WTC11 (cell line): ENCODE results near the gene COMMD4. TPM values are rescaled to one million over a fixed set of nuclear protein-coding genes. Genes with fewer than 3 reads are reported as not detected.

ENCODE experiments used
- ATAC-seq: fragments of 200-7000 bp; cut with Tn5 transposase; 2 replicates; pipeline ENCODE4 v1.10.0; 2021; ENCODE audit warnings: mild to moderate bottlenecking, moderate library complexity
- CTCF ChIA-PET: fragments of 300-600 bp; sonication (Branson Sonifier 250); formaldehyde crosslinking; loops from one replicate; lab custom pipeline; 2021; ENCODE audit warnings: antibody characterized with exemption; lab: Charles Lee
- POLR2A ChIA-PET: fragments of 350-600 bp; sonication (Branson Sonifier 250); formaldehyde crosslinking; loops from one replicate; lab custom pipeline; 2021; ENCODE audit warnings: antibody characterized with exemption; lab: Charles Lee
- DNase-seq: peaks from one replicate; pipeline ENCODE4 v3.0.0; 2021; ENCODE audit warnings: low spot score
- H3K27ac Mint-ChIP-seq: 2 replicates; pipeline ENCODE4 v1.8.0; 2021; ENCODE audit warnings: mixed read lengths
- H3K27me3 Mint-ChIP-seq: 2 replicates; pipeline ENCODE4 v1.8.0; 2021; ENCODE audit warnings: low read depth, mild to moderate bottlenecking, moderate library complexity, mixed read lengths
- H3K36me3 Mint-ChIP-seq: 2 replicates; pipeline ENCODE4 v1.8.0; 2021; ENCODE audit warnings: mixed read lengths
- H3K4me1 Mint-ChIP-seq: 2 replicates; pipeline ENCODE4 v1.8.0; 2022; ENCODE audit warnings: mixed read lengths
- H3K4me3 Mint-ChIP-seq: 2 replicates; pipeline ENCODE4 v1.8.0; 2021; ENCODE audit warnings: mild to moderate bottlenecking, moderate library complexity, mixed read lengths
- H3K9me3 Mint-ChIP-seq: 2 replicates; pipeline ENCODE4 v1.8.0; 2021; ENCODE audit warnings: mixed read lengths
- SP1 ChIP-seq: sonication (generic); formaldehyde crosslinking; conservative IDR thresholded peaks from 2 replicates; pipeline ENCODE4 v1.8.1; 2022; ENCODE audit warnings: missing genetic modification reagents
- TEAD1 ChIP-seq: sonication (generic); formaldehyde crosslinking; IDR thresholded peaks from 2 replicates; pipeline ENCODE4 v1.8.0; 2022; ENCODE audit warnings: mild to moderate bottlenecking, missing genetic modification reagents
- ZNF263 ChIP-seq: sonication (generic); formaldehyde crosslinking; IDR thresholded peaks from 2 replicates; pipeline ENCODE4 v1.8.1; 2022; ENCODE audit warnings: low read depth, mild to moderate bottlenecking, moderate library complexity, missing genetic modification reagents
- ZNF317 ChIP-seq: sonication (generic); formaldehyde crosslinking; IDR thresholded peaks from 2 replicates; pipeline ENCODE4 v1.8.1; 2023; ENCODE audit warnings: low read depth, mild to moderate bottlenecking, moderate library complexity, missing genetic modification reagents, borderline replicate concordance
- total RNA-seq: library from RNA; stranded (reverse); gene quantifications from 3 replicates; pipeline ENCODE4 v1.2.3, GENCODE V29; 2021
- TF ChIP-seq, protein P1 (sequence below): sonication (generic); formaldehyde crosslinking; IDR thresholded peaks from 2 replicates; pipeline ENCODE4 v1.8.1; 2023; ENCODE audit warnings: mild to moderate bottlenecking, missing genetic modification reagents
- TF ChIP-seq, protein P2 (sequence below): sonication (generic); formaldehyde crosslinking; IDR thresholded peaks from 2 replicates; pipeline ENCODE4 v1.8.0; 2022; ENCODE audit warnings: mild to moderate bottlenecking, missing genetic modification reagents
- TF ChIP-seq, protein P3 (sequence below): sonication (generic); formaldehyde crosslinking; IDR thresholded peaks from 2 replicates; pipeline ENCODE4 v1.8.0; 2022; ENCODE audit warnings: missing genetic modification reagents
- TF ChIP-seq, protein P4 (sequence below): sonication (generic); formaldehyde crosslinking; IDR thresholded peaks from 2 replicates; pipeline ENCODE4 v1.8.0; 2023; ENCODE audit warnings: missing genetic modification reagents, mild to moderate bottlenecking, borderline replicate concordance
- TF ChIP-seq, protein P5 (sequence below): sonication (generic); formaldehyde crosslinking; IDR thresholded peaks from 2 replicates; pipeline ENCODE4 v1.8.1; 2022; ENCODE audit warnings: mild to moderate bottlenecking, moderate library complexity, missing genetic modification reagents
- TF ChIP-seq, protein P6 (sequence below): sonication (generic); formaldehyde crosslinking; IDR thresholded peaks from 2 replicates; pipeline ENCODE4 v1.8.1; 2023; ENCODE audit warnings: mild to moderate bottlenecking, missing genetic modification reagents, moderate library complexity
- TF ChIP-seq, protein P7 (sequence below): fragments of 250-450 bp; sonication (Bioruptor Pico); IDR thresholded peaks from 2 replicates; pipeline ENCODE4 v1.9.0; 2021; ENCODE audit warnings: mild to moderate bottlenecking
- TF ChIP-seq, protein P8 (sequence below): sonication (generic); formaldehyde crosslinking; IDR thresholded peaks from 2 replicates; pipeline ENCODE4 v1.8.1; 2023; ENCODE audit warnings: mild to moderate bottlenecking, moderate library complexity, missing genetic modification reagents
- TF ChIP-seq, protein P9 (sequence below): sonication (generic); formaldehyde crosslinking; IDR thresholded peaks from 2 replicates; pipeline ENCODE4 v1.8.0; 2022; ENCODE audit warnings: mild to moderate bottlenecking, missing genetic modification reagents
- TF ChIP-seq, protein P10 (sequence below): sonication (generic); formaldehyde crosslinking; IDR thresholded peaks from 2 replicates; pipeline ENCODE4 v1.8.1; 2023; ENCODE audit warnings: mild to moderate bottlenecking, missing genetic modification reagents

COMMD4 gene
- total RNA-seq, 1 experiment from 2014 or later: 140 TPM

DNA sequence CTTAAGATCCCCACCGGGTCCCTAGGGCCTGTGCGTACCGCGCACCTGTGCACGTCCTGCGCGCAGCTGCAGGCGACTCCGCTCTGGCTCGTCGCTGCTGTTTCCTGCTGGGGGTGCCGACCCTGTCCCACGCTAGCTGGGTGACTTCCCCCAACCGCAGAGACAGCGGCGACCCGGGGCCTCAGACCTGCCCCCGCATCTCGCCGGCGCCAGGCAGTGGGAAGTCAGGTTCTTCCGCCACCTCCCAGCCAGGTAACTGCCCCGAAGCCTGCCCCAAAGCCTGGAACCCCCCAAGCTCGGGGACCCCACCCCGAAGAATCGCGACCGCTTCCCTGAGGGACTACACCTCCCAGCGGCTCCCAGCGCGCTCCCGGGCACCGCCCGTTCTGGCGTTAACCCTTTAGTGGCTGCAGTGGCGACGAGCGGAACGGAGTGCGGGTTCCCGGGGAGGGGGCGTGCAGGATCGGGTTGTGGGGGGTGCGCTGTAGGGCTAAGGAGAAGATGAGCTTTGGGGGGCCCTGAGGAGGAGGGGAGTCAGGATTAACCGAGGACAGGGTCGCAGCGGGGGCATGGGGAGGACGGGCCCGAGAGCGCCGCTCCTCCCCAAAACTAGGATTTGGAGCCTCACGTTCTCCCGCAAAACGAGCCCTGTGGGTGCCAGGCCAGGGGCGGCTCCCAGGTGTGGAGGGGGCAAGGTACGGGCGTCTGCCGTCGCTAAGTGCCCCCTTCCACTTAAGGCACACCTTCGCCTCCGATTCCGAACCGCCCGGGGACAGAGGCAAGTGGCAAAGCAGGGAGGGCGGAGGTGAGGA, 11.6 kb downstream of the COMMD4 start:
- H3K9me3 Mint-ChIP-seq: no peaks in the 10 kb centered on the region
- ChIA-PET CTCF (interaction anchor here (2.0 to 3.9 kb wide), 2 partner anchors 21 to 39 kb away, joined by 7 to 25 read pairs; partner anchors contain the start of gene MAN2C1), POLR2A (interaction anchor here (0.6 to 3.1 kb wide), 2 partner anchors 21 to 186 kb away, joined by 5 to 14 read pairs; partner anchors contain the start of gene MAN2C1)
- no peak overlapping the region for H3K27ac Mint-ChIP-seq
- ATAC-seq (peak; percentile 41), DNase-seq (peak; percentile 74)
- peaks cover 35% of the 10 kb centered on the region for H3K27me3 Mint-ChIP-seq
- peak overlapping the region; percentile 84 for H3K4me3 Mint-ChIP-seq
- no peaks in the 10 kb centered on the region for H3K36me3 Mint-ChIP-seq
- H3K4me1 Mint-ChIP-seq: peaks cover 9% of the 10 kb centered on the region
- TF ChIP-seq, protein P1, sequence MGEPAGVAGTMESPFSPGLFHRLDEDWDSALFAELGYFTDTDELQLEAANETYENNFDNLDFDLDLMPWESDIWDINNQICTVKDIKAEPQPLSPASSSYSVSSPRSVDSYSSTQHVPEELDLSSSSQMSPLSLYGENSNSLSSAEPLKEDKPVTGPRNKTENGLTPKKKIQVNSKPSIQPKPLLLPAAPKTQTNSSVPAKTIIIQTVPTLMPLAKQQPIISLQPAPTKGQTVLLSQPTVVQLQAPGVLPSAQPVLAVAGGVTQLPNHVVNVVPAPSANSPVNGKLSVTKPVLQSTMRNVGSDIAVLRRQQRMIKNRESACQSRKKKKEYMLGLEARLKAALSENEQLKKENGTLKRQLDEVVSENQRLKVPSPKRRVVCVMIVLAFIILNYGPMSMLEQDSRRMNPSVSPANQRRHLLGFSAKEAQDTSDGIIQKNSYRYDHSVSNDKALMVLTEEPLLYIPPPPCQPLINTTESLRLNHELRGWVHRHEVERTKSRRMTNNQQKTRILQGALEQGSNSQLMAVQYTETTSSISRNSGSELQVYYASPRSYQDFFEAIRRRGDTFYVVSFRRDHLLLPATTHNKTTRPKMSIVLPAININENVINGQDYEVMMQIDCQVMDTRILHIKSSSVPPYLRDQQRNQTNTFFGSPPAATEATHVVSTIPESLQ (CRISPR knock-in tag): no peak
- TF ChIP-seq, protein P2, sequence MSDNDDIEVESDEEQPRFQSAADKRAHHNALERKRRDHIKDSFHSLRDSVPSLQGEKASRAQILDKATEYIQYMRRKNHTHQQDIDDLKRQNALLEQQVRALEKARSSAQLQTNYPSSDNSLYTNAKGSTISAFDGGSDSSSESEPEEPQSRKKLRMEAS (CRISPR knock-in tag): peak; percentile 38
- TF ChIP-seq ZNF263 (peak; percentile 79), TEAD1 (CRISPR knock-in tag) (peak; percentile 51; the same call in 1 of the 2 replicates), SP1 (peak; percentile 97), ZNF317 (CRISPR knock-in tag) (peak; percentile 49; the same call in 1 of the 2 replicates)
- TF ChIP-seq, protein P3, sequence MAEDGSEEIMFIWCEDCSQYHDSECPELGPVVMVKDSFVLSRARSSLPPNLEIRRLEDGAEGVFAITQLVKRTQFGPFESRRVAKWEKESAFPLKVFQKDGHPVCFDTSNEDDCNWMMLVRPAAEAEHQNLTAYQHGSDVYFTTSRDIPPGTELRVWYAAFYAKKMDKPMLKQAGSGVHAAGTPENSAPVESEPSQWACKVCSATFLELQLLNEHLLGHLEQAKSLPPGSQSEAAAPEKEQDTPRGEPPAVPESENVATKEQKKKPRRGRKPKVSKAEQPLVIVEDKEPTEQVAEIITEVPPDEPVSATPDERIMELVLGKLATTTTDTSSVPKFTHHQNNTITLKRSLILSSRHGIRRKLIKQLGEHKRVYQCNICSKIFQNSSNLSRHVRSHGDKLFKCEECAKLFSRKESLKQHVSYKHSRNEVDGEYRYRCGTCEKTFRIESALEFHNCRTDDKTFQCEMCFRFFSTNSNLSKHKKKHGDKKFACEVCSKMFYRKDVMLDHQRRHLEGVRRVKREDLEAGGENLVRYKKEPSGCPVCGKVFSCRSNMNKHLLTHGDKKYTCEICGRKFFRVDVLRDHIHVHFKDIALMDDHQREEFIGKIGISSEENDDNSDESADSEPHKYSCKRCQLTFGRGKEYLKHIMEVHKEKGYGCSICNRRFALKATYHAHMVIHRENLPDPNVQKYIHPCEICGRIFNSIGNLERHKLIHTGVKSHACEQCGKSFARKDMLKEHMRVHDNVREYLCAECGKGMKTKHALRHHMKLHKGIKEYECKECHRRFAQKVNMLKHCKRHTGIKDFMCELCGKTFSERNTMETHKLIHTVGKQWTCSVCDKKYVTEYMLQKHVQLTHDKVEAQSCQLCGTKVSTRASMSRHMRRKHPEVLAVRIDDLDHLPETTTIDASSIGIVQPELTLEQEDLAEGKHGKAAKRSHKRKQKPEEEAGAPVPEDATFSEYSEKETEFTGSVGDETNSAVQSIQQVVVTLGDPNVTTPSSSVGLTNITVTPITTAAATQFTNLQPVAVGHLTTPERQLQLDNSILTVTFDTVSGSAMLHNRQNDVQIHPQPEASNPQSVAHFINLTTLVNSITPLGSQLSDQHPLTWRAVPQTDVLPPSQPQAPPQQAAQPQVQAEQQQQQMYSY (CRISPR knock-in tag): peak; percentile 45; the same call in 1 of the 2 replicates
- TF ChIP-seq, protein P4, sequence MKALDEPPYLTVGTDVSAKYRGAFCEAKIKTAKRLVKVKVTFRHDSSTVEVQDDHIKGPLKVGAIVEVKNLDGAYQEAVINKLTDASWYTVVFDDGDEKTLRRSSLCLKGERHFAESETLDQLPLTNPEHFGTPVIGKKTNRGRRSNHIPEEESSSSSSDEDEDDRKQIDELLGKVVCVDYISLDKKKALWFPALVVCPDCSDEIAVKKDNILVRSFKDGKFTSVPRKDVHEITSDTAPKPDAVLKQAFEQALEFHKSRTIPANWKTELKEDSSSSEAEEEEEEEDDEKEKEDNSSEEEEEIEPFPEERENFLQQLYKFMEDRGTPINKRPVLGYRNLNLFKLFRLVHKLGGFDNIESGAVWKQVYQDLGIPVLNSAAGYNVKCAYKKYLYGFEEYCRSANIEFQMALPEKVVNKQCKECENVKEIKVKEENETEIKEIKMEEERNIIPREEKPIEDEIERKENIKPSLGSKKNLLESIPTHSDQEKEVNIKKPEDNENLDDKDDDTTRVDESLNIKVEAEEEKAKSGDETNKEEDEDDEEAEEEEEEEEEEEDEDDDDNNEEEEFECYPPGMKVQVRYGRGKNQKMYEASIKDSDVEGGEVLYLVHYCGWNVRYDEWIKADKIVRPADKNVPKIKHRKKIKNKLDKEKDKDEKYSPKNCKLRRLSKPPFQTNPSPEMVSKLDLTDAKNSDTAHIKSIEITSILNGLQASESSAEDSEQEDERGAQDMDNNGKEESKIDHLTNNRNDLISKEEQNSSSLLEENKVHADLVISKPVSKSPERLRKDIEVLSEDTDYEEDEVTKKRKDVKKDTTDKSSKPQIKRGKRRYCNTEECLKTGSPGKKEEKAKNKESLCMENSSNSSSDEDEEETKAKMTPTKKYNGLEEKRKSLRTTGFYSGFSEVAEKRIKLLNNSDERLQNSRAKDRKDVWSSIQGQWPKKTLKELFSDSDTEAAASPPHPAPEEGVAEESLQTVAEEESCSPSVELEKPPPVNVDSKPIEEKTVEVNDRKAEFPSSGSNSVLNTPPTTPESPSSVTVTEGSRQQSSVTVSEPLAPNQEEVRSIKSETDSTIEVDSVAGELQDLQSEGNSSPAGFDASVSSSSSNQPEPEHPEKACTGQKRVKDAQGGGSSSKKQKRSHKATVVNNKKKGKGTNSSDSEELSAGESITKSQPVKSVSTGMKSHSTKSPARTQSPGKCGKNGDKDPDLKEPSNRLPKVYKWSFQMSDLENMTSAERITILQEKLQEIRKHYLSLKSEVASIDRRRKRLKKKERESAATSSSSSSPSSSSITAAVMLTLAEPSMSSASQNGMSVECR (CRISPR knock-in tag): 0 out of 2 replicates have a peak, but pooled peaks have one; percentile 59
- TF ChIP-seq, protein P5, sequence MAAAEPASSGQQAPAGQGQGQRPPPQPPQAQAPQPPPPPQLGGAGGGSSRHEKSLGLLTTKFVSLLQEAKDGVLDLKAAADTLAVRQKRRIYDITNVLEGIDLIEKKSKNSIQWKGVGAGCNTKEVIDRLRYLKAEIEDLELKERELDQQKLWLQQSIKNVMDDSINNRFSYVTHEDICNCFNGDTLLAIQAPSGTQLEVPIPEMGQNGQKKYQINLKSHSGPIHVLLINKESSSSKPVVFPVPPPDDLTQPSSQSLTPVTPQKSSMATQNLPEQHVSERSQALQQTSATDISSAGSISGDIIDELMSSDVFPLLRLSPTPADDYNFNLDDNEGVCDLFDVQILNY: 0 out of 2 replicates have a peak, but pooled peaks have one; percentile 38
- TF ChIP-seq, protein P6, sequence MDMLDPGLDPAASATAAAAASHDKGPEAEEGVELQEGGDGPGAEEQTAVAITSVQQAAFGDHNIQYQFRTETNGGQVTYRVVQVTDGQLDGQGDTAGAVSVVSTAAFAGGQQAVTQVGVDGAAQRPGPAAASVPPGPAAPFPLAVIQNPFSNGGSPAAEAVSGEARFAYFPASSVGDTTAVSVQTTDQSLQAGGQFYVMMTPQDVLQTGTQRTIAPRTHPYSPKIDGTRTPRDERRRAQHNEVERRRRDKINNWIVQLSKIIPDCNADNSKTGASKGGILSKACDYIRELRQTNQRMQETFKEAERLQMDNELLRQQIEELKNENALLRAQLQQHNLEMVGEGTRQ (CRISPR knock-in tag): peak; percentile 57
- TF ChIP-seq, protein P7, sequence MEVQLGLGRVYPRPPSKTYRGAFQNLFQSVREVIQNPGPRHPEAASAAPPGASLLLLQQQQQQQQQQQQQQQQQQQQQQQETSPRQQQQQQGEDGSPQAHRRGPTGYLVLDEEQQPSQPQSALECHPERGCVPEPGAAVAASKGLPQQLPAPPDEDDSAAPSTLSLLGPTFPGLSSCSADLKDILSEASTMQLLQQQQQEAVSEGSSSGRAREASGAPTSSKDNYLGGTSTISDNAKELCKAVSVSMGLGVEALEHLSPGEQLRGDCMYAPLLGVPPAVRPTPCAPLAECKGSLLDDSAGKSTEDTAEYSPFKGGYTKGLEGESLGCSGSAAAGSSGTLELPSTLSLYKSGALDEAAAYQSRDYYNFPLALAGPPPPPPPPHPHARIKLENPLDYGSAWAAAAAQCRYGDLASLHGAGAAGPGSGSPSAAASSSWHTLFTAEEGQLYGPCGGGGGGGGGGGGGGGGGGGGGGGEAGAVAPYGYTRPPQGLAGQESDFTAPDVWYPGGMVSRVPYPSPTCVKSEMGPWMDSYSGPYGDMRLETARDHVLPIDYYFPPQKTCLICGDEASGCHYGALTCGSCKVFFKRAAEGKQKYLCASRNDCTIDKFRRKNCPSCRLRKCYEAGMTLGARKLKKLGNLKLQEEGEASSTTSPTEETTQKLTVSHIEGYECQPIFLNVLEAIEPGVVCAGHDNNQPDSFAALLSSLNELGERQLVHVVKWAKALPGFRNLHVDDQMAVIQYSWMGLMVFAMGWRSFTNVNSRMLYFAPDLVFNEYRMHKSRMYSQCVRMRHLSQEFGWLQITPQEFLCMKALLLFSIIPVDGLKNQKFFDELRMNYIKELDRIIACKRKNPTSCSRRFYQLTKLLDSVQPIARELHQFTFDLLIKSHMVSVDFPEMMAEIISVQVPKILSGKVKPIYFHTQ (CRISPR knock-in tag): no peak
- TF ChIP-seq, protein P8, sequence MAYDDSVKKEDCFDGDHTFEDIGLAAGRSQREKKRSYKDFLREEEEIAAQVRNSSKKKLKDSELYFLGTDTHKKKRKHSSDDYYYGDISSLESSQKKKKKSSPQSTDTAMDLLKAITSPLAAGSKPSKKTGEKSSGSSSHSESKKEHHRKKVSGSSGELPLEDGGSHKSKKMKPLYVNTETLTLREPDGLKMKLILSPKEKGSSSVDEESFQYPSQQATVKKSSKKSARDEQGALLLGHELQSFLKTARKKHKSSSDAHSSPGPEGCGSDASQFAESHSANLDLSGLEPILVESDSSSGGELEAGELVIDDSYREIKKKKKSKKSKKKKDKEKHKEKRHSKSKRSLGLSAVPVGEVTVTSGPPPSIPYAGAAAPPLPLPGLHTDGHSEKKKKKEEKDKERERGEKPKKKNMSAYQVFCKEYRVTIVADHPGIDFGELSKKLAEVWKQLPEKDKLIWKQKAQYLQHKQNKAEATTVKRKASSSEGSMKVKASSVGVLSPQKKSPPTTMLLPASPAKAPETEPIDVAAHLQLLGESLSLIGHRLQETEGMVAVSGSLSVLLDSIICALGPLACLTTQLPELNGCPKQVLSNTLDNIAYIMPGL (CRISPR knock-in tag): no peak; the same call in 1 of the 2 replicates
- TF ChIP-seq, protein P9, sequence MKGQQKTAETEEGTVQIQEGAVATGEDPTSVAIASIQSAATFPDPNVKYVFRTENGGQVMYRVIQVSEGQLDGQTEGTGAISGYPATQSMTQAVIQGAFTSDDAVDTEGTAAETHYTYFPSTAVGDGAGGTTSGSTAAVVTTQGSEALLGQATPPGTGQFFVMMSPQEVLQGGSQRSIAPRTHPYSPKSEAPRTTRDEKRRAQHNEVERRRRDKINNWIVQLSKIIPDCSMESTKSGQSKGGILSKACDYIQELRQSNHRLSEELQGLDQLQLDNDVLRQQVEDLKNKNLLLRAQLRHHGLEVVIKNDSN (CRISPR knock-in tag): 0 out of 2 replicates have a peak, but pooled peaks have one; percentile 36
- TF ChIP-seq, protein P10, sequence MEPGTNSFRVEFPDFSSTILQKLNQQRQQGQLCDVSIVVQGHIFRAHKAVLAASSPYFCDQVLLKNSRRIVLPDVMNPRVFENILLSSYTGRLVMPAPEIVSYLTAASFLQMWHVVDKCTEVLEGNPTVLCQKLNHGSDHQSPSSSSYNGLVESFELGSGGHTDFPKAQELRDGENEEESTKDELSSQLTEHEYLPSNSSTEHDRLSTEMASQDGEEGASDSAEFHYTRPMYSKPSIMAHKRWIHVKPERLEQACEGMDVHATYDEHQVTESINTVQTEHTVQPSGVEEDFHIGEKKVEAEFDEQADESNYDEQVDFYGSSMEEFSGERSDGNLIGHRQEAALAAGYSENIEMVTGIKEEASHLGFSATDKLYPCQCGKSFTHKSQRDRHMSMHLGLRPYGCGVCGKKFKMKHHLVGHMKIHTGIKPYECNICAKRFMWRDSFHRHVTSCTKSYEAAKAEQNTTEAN (CRISPR knock-in tag): 0 out of 2 replicates have a peak, but pooled peaks have one; percentile 39
